NCI-H1092 (cell line): Measurements from ENCODE around the gene TIGD1.
"Not testable (repeated sequence)": the region's sequence is repeated elsewhere in the genome, so short reads cannot be mapped to it uniquely, and the experiment has no call there.

ENCODE experiments used
- DNase-seq: peaks from one replicate; lab custom pipeline; 2025; lab: John Stamatoyannopoulos, UW

Gene TIGD1

GRCh38 chr2:232539298-232540231 is 10.8 kb downstream of the TIGD1 start, which contains the start of gene CHRNG:
Gene CHRNG, plus strand, starts transcription at chr2:232539692. Its CDS starts 56 bp downstream, at chr2:232539748.
- DNase-seq: no peak

GRCh38 chr2:232538671-232539070 is 11.7 kb downstream of the TIGD1 start:
- no peak for DNase-seq

GRCh38 chr2:232537499-232537898 is 12.9 kb downstream of the TIGD1 start:
- no peak for DNase-seq

GRCh38 chr2:232537079-232537478 is 13.3 kb downstream of the TIGD1 start:
- no peak for DNase-seq

GRCh38 chr2:232535761-232536530 is 14.4 kb downstream of the TIGD1 start:
- DNase-seq: no peak

- DNase-seq: no peak
Observed at GRCh38 chr2:232534940-232535651, 15.3 kb downstream of the TIGD1 start.

- DNase-seq: no peak
Observed at GRCh38 chr2:232533944-232534710, 16.2 kb downstream of the TIGD1 start.

GRCh38 chr2:232532821-232533220 is 17.5 kb downstream of the TIGD1 start:
- not testable (repeated sequence) for DNase-seq

GRCh38 chr2:232532419-232532818 is 17.9 kb downstream of the TIGD1 start:
- DNase-seq: no peak

GRCh38 chr2:232530626-232531260 is 19.6 kb downstream of the TIGD1 start:
- no peak for DNase-seq

- no peak for DNase-seq
Observed at GRCh38 chr2:232529806-232530547, 20.4 kb downstream of the TIGD1 start.

GRCh38 chr2:232528746-232529460 is 21.5 kb downstream of the TIGD1 start:
- DNase-seq: no peak

- DNase-seq: no peak
Observed at GRCh38 chr2:232527905-232528470, 22.4 kb downstream of the TIGD1 start.

- no peak for DNase-seq
Observed at GRCh38 chr2:232526372-232526941, 23.9 kb downstream of the TIGD1 start.

GRCh38 chr2:232525791-232526371 is 24.5 kb downstream of the TIGD1 start, which contains the start of gene CHRND:
Gene CHRND, plus strand, starts transcription at chr2:232526160. Its CDS starts 56 bp downstream, at chr2:232526216.
- DNase-seq: no peak

- no peak for DNase-seq
Observed at GRCh38 chr2:232525199-232525598, 25.2 kb downstream of the TIGD1 start.

GRCh38 chr2:232524771-232525170 is 25.6 kb downstream of the TIGD1 start:
- DNase-seq: no peak
